Adipocyte (in vitro differentiated cells): Measurements from ENCODE around the gene KDM5A.
"Not testable (repeated sequence)": the region's sequence is repeated elsewhere in the genome, so short reads cannot be mapped to it uniquely, and the experiment has no call there.

Experiments
- DNase-seq: peaks from one replicate; pipeline ENCODE4 v3.0.0-alpha.2; 2015; ENCODE audit warnings: low read depth
- H3K27me3 ChIP-seq: replicated peaks from 2 replicates; pipeline ENCODE4 v1.7.0; 2013; ENCODE audit warnings: mild to moderate bottlenecking, low read length, moderate library complexity; ENCODE audit not compliant: control insufficient read depth, insufficient read depth
- H3K36me3 ChIP-seq: 2 replicates; pipeline ENCODE4 v1.7.0; 2013; ENCODE audit warnings: low read length, mild to moderate bottlenecking, moderate library complexity; ENCODE audit not compliant: control insufficient read depth, insufficient read depth, severe bottlenecking
- H3K4me1 ChIP-seq: 2 replicates; pipeline ENCODE4 v1.7.0; 2013; ENCODE audit warnings: mild to moderate bottlenecking, low read length, moderate library complexity; ENCODE audit not compliant: control insufficient read depth, insufficient read depth
- H3K4me3 ChIP-seq: 2 replicates; pipeline ENCODE4 v1.7.0; 2013; ENCODE audit warnings: mild to moderate bottlenecking, low read length, moderate library complexity
- H3K9ac ChIP-seq: 2 replicates; pipeline ENCODE4 v1.7.0; 2013; ENCODE audit warnings: mild to moderate bottlenecking, low read length, moderate library complexity
- H3K9me3 ChIP-seq: 2 replicates; pipeline ENCODE4 v1.7.0; 2013; ENCODE audit warnings: mild to moderate bottlenecking, low read length, moderate library complexity; ENCODE audit not compliant: control insufficient read depth

Gene KDM5A

GRCh38 chr12:298059-298458, 91.1 kb downstream of the KDM5A start:
- not testable (repeated sequence) for H3K27me3 ChIP-seq

GRCh38 chr12:295132-295531, 94.0 kb downstream of the KDM5A start:
- H3K9me3 ChIP-seq: no peaks in the 10 kb centered on the region
- no peaks in the 10 kb centered on the region for H3K4me1 ChIP-seq
- H3K27me3 ChIP-seq: no peaks in the 10 kb centered on the region
- H3K4me3 ChIP-seq: no peak overlapping the region
- no peak overlapping the region for H3K9ac ChIP-seq
- no peak for DNase-seq
- H3K36me3 ChIP-seq: peaks cover 74% of the 10 kb centered on the region

More at GRCh38 chr12:298059-298458, 91.1 kb downstream of the KDM5A start:
- H3K36me3 ChIP-seq: peaks cover 53% of the 10 kb centered on the region
- H3K9ac ChIP-seq, DNase-seq, H3K9me3 ChIP-seq, H3K4me3 ChIP-seq, H3K4me1 ChIP-seq: not testable (repeated sequence)

GRCh38 chr12:293199-293598, 95.9 kb downstream of the KDM5A start:
- H3K9ac ChIP-seq: no peak overlapping the region
- peaks cover 8% of the 10 kb centered on the region for H3K4me1 ChIP-seq
- no peaks in the 10 kb centered on the region for H3K27me3 ChIP-seq
- H3K36me3 ChIP-seq: peaks cover 72% of the 10 kb centered on the region
- no peak for DNase-seq
- H3K4me3 ChIP-seq: no peak overlapping the region
- H3K9me3 ChIP-seq: no peaks in the 10 kb centered on the region

- no peak overlapping the region for H3K9ac ChIP-seq
- H3K4me1 ChIP-seq: peaks cover 14% of the 10 kb centered on the region
- H3K36me3 ChIP-seq: peaks cover 66% of the 10 kb centered on the region
- no peaks in the 10 kb centered on the region for H3K27me3 ChIP-seq
- H3K4me3 ChIP-seq: no peak overlapping the region
- peak; percentile 14 for DNase-seq
- H3K9me3 ChIP-seq: no peaks in the 10 kb centered on the region
Measured at GRCh38 chr12:292186-292585, 96.9 kb downstream of the KDM5A start.

- peaks cover 14% of the 10 kb centered on the region for H3K4me1 ChIP-seq
- no peak overlapping the region for H3K9ac ChIP-seq
- H3K4me3 ChIP-seq: no peak overlapping the region
- peak; percentile 15 for DNase-seq
- H3K36me3 ChIP-seq: peaks cover 57% of the 10 kb centered on the region
- H3K27me3 ChIP-seq: no peaks in the 10 kb centered on the region
- H3K9me3 ChIP-seq: no peaks in the 10 kb centered on the region
Measured at GRCh38 chr12:291153-291723, 97.9 kb downstream of the KDM5A start.

- DNase-seq: no peak
- Histone ChIP-seq H3K27me3 (no peaks in the 10 kb centered on the region), H3K36me3 (peaks cover 49% of the 10 kb centered on the region), H3K4me1 (peaks cover 14% of the 10 kb centered on the region), H3K9me3 (no peaks in the 10 kb centered on the region), H3K4me3 (peak overlapping the region; percentile 44), H3K9ac (no peak overlapping the region)
Measured at GRCh38 chr12:288687-289086, 100.4 kb downstream of the KDM5A start.

GRCh38 chr12:286531-287300, 102.4 kb downstream of the KDM5A start:
- H3K36me3 ChIP-seq: peaks cover 39% of the 10 kb centered on the region

GRCh38 chr12:278046-278445, 111.1 kb downstream of the KDM5A start:
- Histone ChIP-seq H3K4me1 (peaks cover 7% of the 10 kb centered on the region), H3K4me3 (no peak overlapping the region), H3K9ac (no peak overlapping the region), H3K36me3 (peaks cover 12% of the 10 kb centered on the region), H3K27me3 (no peaks in the 10 kb centered on the region), H3K9me3 (no peaks in the 10 kb centered on the region)
- no peak for DNase-seq

More at GRCh38 chr12:286531-287300, 102.4 kb downstream of the KDM5A start:
- DNase-seq: no peak
- Histone ChIP-seq H3K9ac (no peak overlapping the region), H3K4me3 (no peak overlapping the region), H3K9me3 (no peaks in the 10 kb centered on the region), H3K4me1 (peaks cover 14% of the 10 kb centered on the region), H3K27me3 (no peaks in the 10 kb centered on the region)

GRCh38 chr12:275812-276211, 113.3 kb downstream of the KDM5A start:
- H3K9me3 ChIP-seq: no peaks in the 10 kb centered on the region
- no peaks in the 10 kb centered on the region for H3K27me3 ChIP-seq
- no peak for DNase-seq
- H3K4me1 ChIP-seq: peaks cover 29% of the 10 kb centered on the region
- no peak overlapping the region for H3K9ac ChIP-seq
- no peak overlapping the region for H3K4me3 ChIP-seq
- H3K36me3 ChIP-seq: peaks cover 8% of the 10 kb centered on the region

GRCh38 chr12:273382-273781, 115.7 kb downstream of the KDM5A start:
- H3K36me3 ChIP-seq: peaks cover 1% of the 10 kb centered on the region
- no peak for DNase-seq
- no peak overlapping the region for H3K4me3 ChIP-seq
- no peak overlapping the region for H3K9ac ChIP-seq
- H3K9me3 ChIP-seq: no peaks in the 10 kb centered on the region
- peaks cover 35% of the 10 kb centered on the region for H3K4me1 ChIP-seq
- no peaks in the 10 kb centered on the region for H3K27me3 ChIP-seq

GRCh38 chr12:272942-273341, 116.2 kb downstream of the KDM5A start:
- H3K27me3 ChIP-seq: no peaks in the 10 kb centered on the region

More at GRCh38 chr12:272942-273341, 116.2 kb downstream of the KDM5A start:
- Histone ChIP-seq H3K9ac (no peak overlapping the region), H3K9me3 (no peaks in the 10 kb centered on the region), H3K4me3 (no peak overlapping the region), H3K4me1 (peaks cover 38% of the 10 kb centered on the region), H3K36me3 (no peaks in the 10 kb centered on the region)
- no peak for DNase-seq
